IPS-18c (cell line): ENCODE results near the gene NXPH3.
A peak's percentile ranks its signal among the peaks of the same experiment; 100 is the strongest.
"Not testable (repeated sequence)": the region's sequence is repeated elsewhere in the genome, so short reads cannot be mapped to it uniquely, and the experiment has no call there.

Experiments used
- H3K4me3 ChIP-seq: 2 replicates; pipeline ENCODE4 v1.7.0; 2013; ENCODE audit warnings: low read depth, mild to moderate bottlenecking, low read length, moderate library complexity; ENCODE audit not compliant: insufficient read depth
- H3K9me3 ChIP-seq: one replicate; pipeline ENCODE4 v1.6.1; 2013; ENCODE audit warnings: mild to moderate bottlenecking, low read length, moderate library complexity; ENCODE audit not compliant: control insufficient read depth, insufficient read depth

The NXPH3 gene

DNA sequence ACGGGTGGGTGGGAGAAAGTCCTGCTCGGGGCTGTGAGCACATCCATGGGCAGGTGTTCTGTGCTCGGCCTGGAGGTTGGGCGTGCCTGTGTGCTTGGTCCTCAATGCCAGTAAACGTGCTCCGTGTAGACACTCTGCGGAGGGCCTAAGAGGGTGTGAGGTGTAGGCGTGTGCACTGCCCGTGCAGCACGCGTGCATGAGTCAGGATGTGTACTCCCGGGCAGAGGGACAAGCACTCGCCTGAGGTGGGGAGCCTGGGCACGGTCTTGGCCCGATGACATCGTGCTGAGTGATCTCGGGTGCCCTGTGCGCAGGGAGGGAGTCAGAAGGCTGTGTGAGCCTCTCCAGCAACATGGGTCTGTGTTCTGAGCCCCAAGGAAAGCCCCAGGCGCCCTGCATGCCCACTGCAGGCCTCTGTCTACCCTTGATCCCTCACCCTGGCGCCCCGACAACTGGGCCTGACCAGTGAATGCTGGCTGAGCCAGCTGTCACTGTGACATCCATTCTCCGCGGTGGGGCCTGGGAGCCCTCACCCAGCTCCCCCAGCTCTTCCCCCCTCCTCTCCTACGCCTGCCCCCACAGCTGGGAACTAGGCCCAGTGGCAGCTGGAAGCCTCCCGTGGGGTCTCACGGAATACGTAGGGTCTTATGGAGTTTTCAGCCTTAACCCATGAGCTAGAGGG lies 23.5 kb upstream of the NXPH3 start:
- Histone ChIP-seq H3K4me3 (no peak overlapping the region), H3K9me3 (no peaks in the 10 kb centered on the region)

DNA sequence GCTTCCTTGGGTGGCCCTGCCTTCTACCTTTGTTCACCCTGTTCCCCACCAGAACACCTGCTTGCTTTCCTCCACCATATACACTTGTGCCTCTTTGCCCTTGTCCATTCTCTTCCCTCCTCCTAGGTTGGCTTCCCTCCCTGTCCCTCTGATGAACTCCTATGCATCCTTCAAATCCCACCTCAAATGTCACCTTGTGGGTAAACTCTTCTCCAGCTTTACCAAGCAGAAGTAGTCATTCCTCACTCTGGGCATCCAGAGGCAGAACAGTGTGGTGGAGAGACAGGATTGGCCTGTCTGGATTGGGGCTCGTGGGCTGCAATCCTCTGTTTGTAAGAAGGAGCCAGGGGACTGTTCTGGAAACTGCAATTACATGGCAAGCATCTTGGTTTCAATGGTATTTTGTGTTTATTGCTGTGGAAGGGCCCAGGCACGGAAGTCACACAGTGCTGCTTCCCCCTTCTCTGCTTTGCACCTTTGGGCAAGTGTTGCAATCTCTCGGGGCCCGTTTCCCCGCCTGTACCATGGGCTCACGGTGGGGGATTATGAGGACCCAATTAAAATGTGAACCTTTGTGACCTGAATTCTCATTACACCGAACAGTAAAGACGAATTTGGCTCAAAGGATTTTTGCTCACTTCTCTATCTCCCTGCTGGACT lies 21.9 kb upstream of the NXPH3 start:
- Histone ChIP-seq H3K4me3 (no peak overlapping the region), H3K9me3 (no peaks in the 10 kb centered on the region)

DNA sequence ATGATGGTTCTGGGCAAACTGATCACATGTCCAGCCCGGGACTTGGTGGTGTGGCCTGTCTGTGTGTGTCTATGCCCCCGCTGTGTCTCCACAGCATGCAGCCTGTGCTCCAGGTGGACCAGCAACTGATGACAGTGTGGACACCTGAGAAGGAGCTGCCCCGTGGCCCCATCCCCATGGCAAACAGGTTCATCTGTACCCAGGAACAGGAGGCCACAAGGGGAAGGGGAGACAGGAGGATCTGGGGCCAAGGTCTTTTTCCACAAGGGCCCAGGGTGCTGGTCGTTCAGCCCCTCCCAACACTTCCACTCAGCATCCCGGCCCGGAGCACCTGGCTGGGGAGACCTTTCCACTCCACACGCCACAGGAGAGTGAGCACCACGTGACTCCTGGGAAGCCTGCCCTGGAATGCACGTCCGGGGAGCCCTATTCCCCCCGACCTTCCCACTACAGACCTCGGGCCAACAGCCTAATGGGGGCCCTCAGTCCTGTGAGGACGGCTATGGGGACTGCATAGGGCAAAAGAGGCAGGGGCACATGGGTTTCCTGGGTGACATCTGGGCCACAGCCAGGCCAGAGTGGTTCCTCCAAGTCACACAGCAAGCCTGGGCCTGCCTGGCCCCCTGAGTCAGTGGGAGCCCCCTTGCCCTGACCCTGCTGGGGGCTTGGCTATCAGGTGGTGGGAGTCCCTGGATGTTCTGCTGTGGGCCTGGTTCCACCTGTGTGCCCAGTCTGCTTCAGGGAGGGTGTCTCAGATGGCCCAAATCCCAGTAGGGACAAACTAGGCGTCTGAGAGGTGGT lies 20.8 kb upstream of the NXPH3 start:
- Histone ChIP-seq H3K4me3 (no peak overlapping the region), H3K9me3 (no peaks in the 10 kb centered on the region)

DNA sequence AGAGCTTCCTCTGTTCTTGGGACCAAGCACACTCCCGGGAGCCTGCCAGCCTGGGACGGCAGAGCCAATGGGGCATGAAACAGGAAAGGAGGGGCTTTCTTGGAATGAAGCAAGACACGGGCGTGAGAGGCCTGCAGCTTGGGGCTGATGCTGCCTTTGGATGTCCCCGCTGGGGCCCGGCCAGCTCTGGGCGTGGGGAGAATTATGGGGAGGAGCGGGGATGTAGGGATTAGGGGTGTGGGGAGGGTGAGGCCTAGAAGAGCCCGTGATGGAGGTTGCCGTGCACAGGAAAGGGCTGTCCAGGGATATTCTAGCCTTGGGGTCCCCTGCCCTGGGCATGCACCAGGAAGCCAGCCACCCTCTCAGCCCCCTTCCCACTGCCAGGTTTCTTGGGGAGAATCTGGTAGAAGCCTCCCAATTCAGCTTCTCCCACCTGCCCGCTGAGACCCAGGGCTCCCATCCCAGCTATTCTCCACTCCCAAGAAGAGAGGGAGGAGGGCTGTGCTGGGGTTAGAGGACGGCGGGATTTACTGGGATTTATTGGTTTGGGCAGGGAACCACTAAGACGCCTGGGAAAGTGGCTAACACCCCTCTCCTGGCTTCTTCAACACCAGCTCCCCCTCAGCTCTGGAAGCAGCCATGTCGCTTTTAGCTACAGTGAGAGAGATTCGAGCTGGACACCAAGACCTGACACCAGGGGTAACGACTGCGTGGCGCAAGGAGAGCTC lies 20.0 kb upstream of the NXPH3 start:
- H3K4me3 ChIP-seq = no peak overlapping the region
- H3K9me3 ChIP-seq = no peaks in the 10 kb centered on the region

DNA sequence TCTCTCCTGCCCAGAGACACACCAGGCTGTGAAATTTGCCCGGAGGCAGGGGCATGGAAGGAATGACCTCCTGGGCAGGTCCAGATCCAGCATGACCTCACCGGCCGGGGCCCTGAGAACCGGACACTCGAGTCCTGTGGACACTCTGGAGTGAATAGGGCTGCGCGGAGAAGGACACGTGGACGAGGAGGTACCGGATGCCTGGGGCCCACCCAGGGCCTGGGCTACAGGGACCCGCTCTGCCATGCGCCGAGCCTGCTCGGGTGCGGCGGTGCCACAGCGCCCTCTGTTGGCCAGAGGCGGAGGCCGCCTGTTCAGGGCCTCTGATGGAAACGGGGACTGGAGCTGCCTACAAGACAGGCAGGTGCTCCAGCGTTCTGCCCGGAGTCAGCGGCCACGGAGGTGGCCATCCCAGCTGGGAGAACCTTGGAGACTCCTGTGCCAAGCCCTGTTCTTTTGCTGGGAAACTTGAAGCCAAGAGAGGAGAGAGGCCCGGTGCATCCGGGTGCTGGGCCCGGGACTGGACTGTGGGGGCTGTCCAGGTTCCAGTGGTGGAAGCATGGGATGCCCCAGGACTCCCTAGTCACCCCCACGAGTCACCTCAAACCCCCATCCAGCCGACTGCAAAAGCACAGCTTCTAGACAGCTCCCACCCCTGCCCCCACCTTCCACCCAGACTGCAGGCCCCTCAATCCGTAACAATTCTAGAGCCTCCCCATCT lies 19.3 kb upstream of the NXPH3 start:
- no peaks in the 10 kb centered on the region for H3K9me3 ChIP-seq
- H3K4me3 ChIP-seq = no peak overlapping the region

DNA sequence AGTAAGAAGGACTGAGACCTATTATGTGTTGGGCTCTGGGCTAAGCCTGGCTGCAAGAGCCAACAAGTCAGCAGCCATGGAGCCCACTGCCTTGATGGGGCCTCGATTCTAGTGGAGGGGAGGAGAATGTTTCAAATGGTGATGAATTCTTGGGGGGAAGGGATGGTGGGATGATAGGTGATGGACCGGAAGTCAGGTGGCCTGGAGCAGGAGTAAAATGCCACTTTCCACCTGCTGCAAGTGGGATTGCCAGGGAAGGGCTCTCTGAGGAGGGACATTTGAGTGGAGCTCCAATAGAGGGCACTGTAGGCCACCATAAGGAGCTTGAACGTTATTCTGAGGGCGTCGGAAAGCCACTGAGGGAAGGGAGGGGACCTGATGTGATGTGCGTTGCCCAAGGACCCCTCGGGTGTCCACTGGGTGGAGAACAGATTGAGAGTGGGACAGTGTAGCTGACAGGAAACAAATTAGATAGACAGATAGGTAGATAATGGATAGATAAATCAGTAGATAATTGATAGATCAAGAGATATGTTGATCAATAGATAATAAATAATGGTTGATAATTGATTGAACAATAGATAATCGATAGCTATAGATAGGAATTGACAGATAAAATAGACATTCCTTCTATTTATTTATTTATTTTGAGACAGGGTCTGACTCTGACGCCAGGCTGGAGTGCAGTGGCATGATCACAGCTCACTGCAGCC lies 18.2 kb upstream of the NXPH3 start:
- Histone ChIP-seq H3K4me3 (no peak overlapping the region), H3K9me3 (no peaks in the 10 kb centered on the region)

DNA sequence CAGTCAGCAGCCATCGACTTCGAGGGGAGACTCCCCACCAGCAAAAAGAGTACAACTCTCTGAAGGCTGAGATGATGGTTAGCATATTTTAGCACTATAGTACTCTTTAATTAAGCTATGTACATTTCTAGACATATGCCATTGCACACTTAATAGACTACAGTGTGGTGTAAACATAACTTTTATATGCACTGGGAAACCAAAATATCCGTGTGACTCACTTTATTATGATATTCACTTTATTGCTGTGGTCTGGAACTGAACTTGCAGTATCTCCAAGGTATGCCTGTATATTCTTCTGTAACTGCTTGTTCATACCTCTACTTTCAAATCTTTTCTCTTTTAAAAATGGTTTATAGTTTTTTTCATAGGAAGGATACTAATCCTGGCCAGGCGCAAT lies 11.0 kb upstream of the NXPH3 start:
- H3K4me3 ChIP-seq = no peak overlapping the region
- H3K9me3 ChIP-seq = no peaks in the 10 kb centered on the region

DNA sequence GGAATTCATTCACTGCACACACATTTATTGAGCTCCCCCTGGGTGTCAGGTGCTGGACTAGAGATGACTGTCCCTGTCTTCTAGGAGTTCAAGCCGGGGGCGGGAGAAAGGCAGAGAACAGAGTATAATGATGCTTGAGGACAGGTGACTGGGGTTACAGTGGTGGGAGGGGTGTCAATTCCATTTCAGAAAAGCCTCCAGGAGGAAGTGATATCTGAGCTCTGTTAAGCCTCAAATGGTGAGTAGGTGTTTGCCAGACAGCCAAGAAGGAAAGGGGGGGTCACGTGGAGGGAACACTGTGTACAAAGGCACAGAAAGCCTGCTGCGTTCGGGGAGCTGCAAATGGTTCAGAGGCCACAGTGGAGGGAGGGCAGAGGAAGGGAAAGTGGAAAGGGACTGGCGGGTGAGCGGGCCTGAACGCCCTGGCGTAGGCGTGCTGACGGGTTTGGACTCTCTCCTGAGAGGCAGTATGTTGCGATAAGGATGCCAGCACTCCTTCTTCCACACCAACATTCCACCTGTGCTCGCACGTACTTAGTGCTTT lies 9.7 kb upstream of the NXPH3 start:
- Histone ChIP-seq H3K9me3 (no peaks in the 10 kb centered on the region), H3K4me3 (no peak overlapping the region)

DNA sequence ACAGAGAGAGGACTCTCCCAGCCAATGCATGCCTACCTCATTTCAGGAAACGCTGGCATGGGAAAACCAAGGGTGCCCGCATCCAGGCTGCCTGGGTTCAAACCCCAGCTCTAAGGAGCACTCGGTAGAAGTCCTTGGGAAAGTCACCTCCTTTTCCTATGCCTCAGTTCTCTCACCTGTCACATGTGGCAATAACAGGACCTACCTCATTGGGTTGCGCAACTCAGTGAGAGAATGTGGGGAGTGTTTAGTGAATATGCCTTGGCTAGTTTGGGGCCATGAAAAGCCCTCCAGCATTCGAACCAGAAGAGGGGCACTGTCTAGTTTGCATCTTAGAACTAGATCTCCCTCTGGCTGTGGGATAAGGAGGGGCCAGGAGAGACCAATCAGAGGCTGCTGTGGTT lies 9.0 kb upstream of the NXPH3 start:
- Histone ChIP-seq H3K4me3 (no peak overlapping the region), H3K9me3 (no peaks in the 10 kb centered on the region)

DNA sequence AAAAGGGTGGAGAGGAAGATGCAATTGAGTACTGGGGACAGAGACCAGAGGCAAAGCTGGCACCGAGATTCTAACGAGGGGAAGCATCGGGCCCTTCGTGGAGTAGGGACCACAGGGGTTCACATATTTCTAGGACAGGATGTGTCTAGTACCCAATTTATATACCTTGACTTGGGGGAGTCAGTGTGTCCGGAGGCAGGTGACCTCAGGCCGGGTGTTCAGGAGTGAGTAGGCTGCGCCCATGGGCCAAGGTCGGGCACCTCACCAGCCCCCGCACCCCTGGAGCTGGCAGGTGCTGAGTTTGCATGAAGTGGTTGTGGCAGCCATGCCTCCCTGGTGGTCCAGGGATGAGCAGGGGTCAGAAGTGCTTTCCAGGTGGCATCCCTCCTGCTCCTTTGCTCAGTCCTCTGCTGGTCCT lies 8.6 kb upstream of the NXPH3 start:
- H3K4me3 ChIP-seq = no peak overlapping the region
- no peaks in the 10 kb centered on the region for H3K9me3 ChIP-seq

DNA sequence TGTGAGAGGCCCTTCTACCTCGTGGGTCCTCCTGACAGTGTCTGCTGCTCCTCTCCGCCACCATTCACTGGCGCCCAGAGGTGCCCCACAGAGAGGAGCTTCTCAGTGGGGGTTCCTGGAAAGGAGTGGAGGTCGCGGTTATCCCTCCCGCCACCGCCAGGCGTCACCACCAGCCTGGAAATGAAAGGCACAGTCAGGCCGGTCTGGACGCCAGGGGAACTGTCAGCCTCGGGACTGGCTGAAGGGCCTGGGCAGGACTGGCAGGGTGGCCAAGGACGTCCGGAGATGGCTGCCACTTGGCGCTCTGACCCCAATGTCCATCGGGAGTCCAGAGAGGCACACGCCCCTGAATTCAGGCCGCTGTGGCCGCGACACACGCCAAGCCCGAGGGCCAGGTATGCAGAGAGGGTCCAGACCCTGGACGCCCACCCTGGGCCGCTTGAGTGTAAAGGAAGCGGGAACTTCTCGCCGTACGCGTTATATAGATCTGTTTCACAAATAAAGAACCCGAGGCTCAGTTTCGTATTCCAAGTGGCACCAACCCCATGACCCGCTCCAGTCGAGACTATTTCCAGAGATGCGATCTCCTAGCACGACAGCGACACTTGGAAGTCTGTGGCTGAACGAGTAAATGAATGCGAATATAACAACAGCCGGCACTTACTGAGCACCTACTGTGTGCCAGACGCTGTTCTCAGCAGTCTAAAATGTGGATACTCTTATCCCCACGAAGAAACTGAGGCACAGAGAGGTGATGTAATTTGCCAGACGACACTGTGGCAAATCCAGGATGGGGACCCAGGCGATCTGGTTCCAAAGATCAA lies 7.6 kb upstream of the NXPH3 start:
- Histone ChIP-seq H3K4me3 (peak overlapping the region; percentile 34; the same call in 1 of the 2 replicates), H3K9me3 (no peaks in the 10 kb centered on the region)

DNA sequence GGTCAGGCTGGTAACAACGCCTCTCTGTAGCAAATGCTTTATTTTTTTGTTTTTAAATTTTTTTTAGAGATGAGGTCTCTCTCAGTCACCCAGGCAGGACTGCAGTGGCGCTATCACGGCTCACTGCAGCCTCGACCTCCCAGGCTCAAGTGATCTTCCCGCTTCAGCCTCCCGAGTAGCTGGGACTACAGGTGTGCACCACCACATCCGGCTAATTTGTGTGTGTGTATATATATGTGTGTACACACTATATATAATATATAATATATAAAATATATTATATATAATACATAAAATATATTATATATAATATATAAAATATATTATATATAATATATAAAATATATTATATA lies 7.0 kb upstream of the NXPH3 start:
- not testable (repeated sequence) for H3K9me3 ChIP-seq, H3K4me3 ChIP-seq

DNA sequence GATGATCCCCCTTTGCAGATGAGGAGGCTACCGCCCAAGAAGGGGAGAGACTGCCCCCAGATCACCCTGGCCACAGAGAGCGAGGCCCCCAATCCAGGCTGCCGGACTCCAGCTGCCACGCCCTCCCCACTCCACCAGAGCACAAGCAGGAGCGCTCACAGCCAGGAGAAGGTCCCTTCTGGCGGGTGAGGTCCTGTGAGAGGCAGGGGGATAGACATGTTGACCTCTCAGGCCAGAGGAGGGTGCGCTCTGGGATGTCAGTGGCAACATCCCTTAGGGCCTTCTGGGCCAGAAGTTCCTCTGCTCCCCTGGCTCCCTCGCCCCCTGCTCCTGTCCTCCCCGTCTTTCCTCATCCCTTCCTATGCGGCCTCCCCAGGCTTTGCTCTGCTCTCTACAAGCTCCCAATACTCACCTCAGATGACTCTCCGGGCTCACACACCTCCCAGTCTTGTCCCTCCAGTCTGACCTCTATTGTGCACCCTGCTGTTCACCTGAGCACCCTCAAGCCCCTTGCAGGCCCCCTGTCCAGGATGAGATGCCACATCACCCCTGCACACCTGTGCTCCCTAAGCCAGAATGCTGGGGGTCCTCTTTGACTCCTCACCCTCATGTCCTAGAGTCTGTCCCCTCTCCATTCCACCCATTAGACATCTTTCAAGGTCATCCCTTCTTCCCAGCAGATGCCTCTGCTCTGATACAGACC lies 5.0 kb upstream of the NXPH3 start:
- peak overlapping the region; percentile 50 for H3K4me3 ChIP-seq
- no peaks in the 10 kb centered on the region for H3K9me3 ChIP-seq

DNA sequence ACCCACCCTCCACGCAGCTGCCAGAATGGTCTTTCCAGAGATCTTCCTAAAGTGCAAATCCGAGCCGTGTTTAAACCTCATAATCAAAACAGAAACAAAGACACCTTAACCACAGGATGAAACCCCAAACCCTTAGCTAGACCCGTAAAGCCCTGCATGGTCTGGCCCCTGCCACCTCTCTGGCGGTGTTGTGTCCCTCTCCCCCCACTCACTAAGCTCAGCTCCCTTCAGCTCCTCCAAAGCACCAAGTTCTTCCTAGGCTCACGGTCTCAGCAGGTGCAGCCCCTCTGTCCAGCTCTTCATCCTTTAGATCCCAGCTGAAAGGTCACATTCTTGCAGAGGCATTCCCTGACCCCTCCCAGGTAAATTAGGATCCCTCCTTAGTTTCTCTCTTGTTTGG lies 4.4 kb upstream of the NXPH3 start:
- H3K4me3 ChIP-seq = no peak overlapping the region
- no peaks in the 10 kb centered on the region for H3K9me3 ChIP-seq

DNA sequence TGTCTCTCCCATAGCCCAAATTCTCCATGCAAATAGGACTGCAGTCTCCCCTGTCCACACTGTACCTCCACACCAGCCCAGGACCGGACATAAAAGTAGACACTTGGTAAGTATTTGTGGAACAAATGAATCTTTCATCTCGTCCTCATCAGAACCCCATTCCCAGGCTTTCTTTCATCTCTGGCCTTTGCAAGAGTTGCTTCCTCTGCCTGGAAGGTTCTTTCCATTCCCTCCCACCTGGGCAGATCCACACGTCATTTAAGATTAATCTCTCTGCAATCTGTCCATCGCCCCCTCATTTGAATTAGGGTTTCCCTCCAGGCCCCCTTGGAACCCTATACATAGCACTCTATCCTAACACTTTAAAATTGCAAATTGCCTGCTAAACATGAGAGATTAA lies 3.9 kb upstream of the NXPH3 start:
- Histone ChIP-seq H3K4me3 (no peak overlapping the region), H3K9me3 (no peaks in the 10 kb centered on the region)
